Gastrocnemius medialis (tissue), 4 donors: Measurements from ENCODE around the gene INPP4B. TPM values are rescaled to one million over a fixed set of nuclear protein-coding genes. Genes with fewer than 3 reads are reported as not detected.

Experiments used
- ATAC-seq, 2 donors: fragments of 150-250 bp; one replicate each; pipeline ENCODE4 v1.9.1; 2016
- DNase-seq, 2 donors: peaks; one replicate each; pipeline ENCODE4 v3.0.0-alpha.2; 2019
- H3K27ac ChIP-seq, 4 donors: fragments of 200-600 bp; sonication (generic); 1 replicate in 1 of 4; 2 replicates in 3 of 4; pipeline ENCODE4 v1.5.1; 2016 to 2018; ENCODE audit warnings: mild to moderate bottlenecking in 2 of 4, moderate library complexity in 1 of 4
- H3K27me3 ChIP-seq, 3 donors: fragments of 200-600 bp; sonication (generic) in 2 of 3; 1 replicate in 1 of 3; 2 replicates in 2 of 3; pipeline versions ENCODE4 v1.5.1 to v1.6.0; 2016 to 2019; ENCODE audit warnings: mild to moderate bottlenecking in 1 of 3, moderate library complexity in 1 of 3
- H3K36me3 ChIP-seq, 2 donors: fragments of 200-600 bp; sonication (generic) in 1 of 2; one replicate each; pipeline ENCODE4 v1.5.1; 2017 to 2018
- H3K4me1 ChIP-seq, 2 donors: fragments of 200-600 bp; sonication (generic) in 1 of 2; one replicate each; pipeline ENCODE4 v1.5.1; 2016 to 2017; ENCODE audit warnings: mild to moderate bottlenecking in 2 of 2
- H3K4me3 ChIP-seq, 4 donors: fragments of 200-600 bp; sonication (generic) in 3 of 4; 1 replicate in 1 of 4; 2 replicates in 3 of 4; pipeline ENCODE4 v1.5.1; 2016 to 2019; ENCODE audit warnings: mild to moderate bottlenecking in 2 of 4
- H3K9me3 ChIP-seq, 3 donors: fragments of 200-600 bp; sonication (generic) in 2 of 3; 1 replicate in 1 of 3; 2 replicates in 2 of 3; pipeline ENCODE4 v1.5.1; 2016 to 2019
- POLR2A ChIP-seq, 2 donors: fragments of 450-650 bp; IDR thresholded peaks; one replicate each; pipeline ENCODE4 v1.6.1; 2017; ENCODE audit warnings: antibody characterized with exemption in 2 of 2, mild to moderate bottlenecking in 2 of 2, moderate library complexity in 2 of 2
- in situ Hi-C, 4 donors: fragments of 200-750 bp; cut with MboI; loops; one replicate each; pipeline versions ENCODE4 v1.15.0 to v1.8.0; 2017; ENCODE audit warnings: low sequenced_read_pairs in 4 of 4
- intact Hi-C: fragments of 100-400 bp; cut with DNase I; formaldehyde crosslinking; loops from one replicate; pipeline ENCODE4 v1.15.1; 2023; ENCODE audit warnings: low total_unique reads
- total RNA-seq, 4 donors: library from RNA; depleted of rRNA; stranded (reverse); fragments of >200 nt; gene quantifications; one replicate each; pipeline versions ENCODE4 v1.1.0 to v1.2.3, GENCODE V29; 2016
- TF ChIP-seq, protein P1 (sequence below), 5 experiments: fragments of 450-650 bp in 3 of 5; fragments of 200-600 bp in 2 of 5; sonication (generic) in 2 of 5; IDR thresholded peaks in 4 of 5; conservative IDR thresholded peaks in 1 of 5; 1 replicate in 4 of 5; 2 replicates in 1 of 5; pipeline ENCODE4 v1.5.1; 2016 to 2019; ENCODE audit warnings: antibody characterized with exemption in 5 of 5, mild to moderate bottlenecking in 3 of 5, moderate library complexity in 3 of 5

The INPP4B gene
- total RNA-seq, 4 donors from 2014 or later: 7.5 to 23.6 (median 9.1) TPM

DNA sequence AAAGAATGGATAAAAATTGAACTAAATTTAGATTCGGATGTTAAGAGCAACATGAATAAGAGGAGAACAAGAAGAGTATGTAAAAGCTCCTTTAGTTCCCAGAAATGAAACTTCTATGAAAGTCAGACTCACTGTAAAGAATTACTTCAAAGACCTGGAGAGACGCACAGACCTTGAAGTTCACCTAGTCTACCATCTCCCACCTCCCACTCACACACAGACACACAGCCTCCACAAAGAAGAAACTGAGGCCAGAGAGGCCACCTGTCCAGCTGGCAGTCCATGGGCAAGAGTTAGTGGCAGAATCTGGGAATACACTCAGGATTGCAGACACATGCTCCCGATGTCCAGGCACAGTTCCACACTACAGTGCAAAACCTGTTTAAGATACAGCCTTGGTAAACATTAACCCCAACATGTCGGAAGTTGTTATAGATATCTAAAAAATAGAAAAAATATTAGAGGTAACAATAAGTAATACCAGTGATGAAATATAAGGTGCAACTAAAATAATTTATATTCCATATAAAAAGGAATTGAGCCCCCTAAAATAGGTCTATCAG lies 288.8 kb downstream of the INPP4B start:
- in situ Hi-C loops (no loop called here), intact Hi-C loops (no loop called here)
- Histone ChIP-seq H3K9me3 (no peaks in the 10 kb centered on the region), H3K4me3 (no peak overlapping the region), H3K36me3 (no peaks in the 10 kb centered on the region), H3K27me3 (no peaks in the 10 kb centered on the region), H3K27ac (no peak overlapping the region), H3K4me1 (no peaks in the 10 kb centered on the region)
- TF ChIP-seq, protein P1, sequence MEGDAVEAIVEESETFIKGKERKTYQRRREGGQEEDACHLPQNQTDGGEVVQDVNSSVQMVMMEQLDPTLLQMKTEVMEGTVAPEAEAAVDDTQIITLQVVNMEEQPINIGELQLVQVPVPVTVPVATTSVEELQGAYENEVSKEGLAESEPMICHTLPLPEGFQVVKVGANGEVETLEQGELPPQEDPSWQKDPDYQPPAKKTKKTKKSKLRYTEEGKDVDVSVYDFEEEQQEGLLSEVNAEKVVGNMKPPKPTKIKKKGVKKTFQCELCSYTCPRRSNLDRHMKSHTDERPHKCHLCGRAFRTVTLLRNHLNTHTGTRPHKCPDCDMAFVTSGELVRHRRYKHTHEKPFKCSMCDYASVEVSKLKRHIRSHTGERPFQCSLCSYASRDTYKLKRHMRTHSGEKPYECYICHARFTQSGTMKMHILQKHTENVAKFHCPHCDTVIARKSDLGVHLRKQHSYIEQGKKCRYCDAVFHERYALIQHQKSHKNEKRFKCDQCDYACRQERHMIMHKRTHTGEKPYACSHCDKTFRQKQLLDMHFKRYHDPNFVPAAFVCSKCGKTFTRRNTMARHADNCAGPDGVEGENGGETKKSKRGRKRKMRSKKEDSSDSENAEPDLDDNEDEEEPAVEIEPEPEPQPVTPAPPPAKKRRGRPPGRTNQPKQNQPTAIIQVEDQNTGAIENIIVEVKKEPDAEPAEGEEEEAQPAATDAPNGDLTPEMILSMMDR (IDR thresholded peaks at IDR 0.05 in 4 of 5, conservative IDR thresholded peaks at IDR 0.05 in 1 of 5): no peak
- no peak for TF ChIP-seq POLR2A (IDR thresholded peaks at IDR 0.05)
- DNase-seq: no peak
- no peak for ATAC-seq

DNA sequence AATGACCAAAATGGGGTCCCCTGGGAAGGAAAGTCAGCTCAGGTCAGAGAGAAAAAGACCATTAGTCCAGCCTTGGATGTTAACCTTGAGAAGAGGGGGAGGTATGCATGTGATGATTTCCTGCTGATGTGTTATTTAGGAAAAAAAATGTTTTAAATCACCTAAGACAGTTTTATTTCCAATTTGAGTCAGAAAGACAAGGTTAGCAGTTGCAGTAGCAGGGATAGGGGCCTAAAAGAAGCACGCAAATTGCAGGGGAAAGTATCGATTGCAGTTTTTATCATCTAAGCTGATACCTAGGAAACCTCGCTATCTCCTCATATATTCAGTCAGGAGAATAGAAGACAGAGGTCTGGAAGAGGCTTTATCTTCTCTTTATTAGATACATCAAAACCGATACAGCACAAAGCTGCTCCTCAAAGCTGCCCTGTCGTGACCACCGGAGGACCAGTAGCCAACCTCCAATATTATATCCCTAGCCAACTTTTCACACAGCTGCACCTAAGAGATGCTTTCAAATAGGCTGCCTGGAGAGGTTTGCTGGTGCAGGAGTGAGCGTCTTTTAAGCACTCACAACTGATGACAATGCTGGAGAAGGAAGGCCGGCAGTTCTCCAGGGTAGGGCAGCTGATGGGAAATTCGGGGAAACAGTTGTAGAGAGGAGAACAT lies 289.4 kb downstream of the INPP4B start:
- intact Hi-C loops (no loop called here), in situ Hi-C loops (no loop called here)
- TF ChIP-seq POLR2A (IDR thresholded peaks at IDR 0.05): no peak
- TF ChIP-seq, protein P1 (IDR thresholded peaks at IDR 0.05 in 4 of 5, conservative IDR thresholded peaks at IDR 0.05 in 1 of 5): no peak
- no peaks in the 10 kb centered on the region for H3K36me3 ChIP-seq
- no peak for ATAC-seq
- H3K4me1 ChIP-seq: no peaks in the 10 kb centered on the region
- H3K27ac ChIP-seq: no peak overlapping the region
- DNase-seq: no peak
- H3K4me3 ChIP-seq: no peak overlapping the region
- H3K9me3 ChIP-seq: no peaks in the 10 kb centered on the region
- no peaks in the 10 kb centered on the region for H3K27me3 ChIP-seq

DNA sequence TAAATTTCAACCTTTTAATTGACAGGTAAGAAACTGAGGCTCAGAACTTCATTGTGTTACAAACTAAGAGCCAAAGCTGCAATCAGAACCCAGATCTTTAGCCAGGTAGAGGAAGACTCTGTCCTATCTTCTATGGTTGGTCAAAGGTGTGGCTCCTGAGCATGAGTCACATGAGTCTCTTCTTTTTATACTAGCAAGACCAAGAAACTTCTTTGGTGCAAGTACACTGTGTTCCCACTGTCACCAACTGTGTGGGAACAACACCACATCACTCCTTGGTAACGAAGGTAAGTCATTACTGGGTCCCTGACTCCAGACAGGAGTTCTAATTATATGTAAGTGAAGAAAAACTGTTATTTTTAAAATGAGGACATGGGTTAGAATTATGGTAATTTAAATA lies 290.1 kb downstream of the INPP4B start:
- Histone ChIP-seq H3K27me3 (no peaks in the 10 kb centered on the region), H3K4me1 (no peaks in the 10 kb centered on the region), H3K4me3 (no peak overlapping the region), H3K36me3 (no peaks in the 10 kb centered on the region), H3K27ac (no peak overlapping the region), H3K9me3 (no peaks in the 10 kb centered on the region)
- no peak for DNase-seq
- intact Hi-C loops (no loop called here), in situ Hi-C loops (no loop called here)
- no peak for ATAC-seq
- TF ChIP-seq, protein P1 (IDR thresholded peaks at IDR 0.05 in 4 of 5, conservative IDR thresholded peaks at IDR 0.05 in 1 of 5): no peak
- TF ChIP-seq POLR2A (IDR thresholded peaks at IDR 0.05): no peak

DNA sequence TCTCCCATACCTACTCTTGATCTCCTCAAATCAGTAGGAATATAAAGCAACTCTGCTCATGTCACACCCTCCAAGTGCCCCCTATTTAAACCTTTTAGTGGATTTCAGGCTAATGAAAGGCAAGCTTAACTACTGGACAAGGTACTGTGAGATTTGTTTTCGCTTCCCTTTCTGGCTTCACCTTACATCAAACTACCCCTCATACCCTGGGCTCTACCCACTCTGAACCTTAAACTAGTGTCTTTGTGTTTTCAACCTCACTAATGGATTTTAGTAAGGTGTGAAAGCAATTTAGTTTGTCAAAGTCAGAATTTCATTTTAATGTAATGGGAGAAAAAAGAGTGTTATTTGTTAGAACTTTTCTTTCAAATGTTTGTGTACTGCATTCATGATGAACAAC lies 291.7 kb downstream of the INPP4B start:
- ATAC-seq: no peak
- in situ Hi-C loops: no loop called here
- H3K9me3 ChIP-seq: no peaks in the 10 kb centered on the region

More for the DNA sequence above, 291.7 kb downstream of the INPP4B start:
- DNase-seq: no peak
- H3K27me3 ChIP-seq: no peaks in the 10 kb centered on the region
- intact Hi-C loops: no loop called here
- TF ChIP-seq, protein P1 (IDR thresholded peaks at IDR 0.05 in 4 of 5, conservative IDR thresholded peaks at IDR 0.05 in 1 of 5): no peak
- TF ChIP-seq POLR2A (IDR thresholded peaks at IDR 0.05): no peak
- no peaks in the 10 kb centered on the region for H3K36me3 ChIP-seq
- no peak overlapping the region for H3K27ac ChIP-seq
- H3K4me3 ChIP-seq: no peak overlapping the region
- no peaks in the 10 kb centered on the region for H3K4me1 ChIP-seq
